Stimulated activated CD8-positive, alpha-beta memory T cell treated with anti-CD3 and anti-CD28 coated beads, Interleukin-15, amount 100 ng/mL, for 1 hour (primary cell): ENCODE results near the gene PGK2.
"Not testable (repeated sequence)": the region's sequence is repeated elsewhere in the genome, so short reads cannot be mapped to it uniquely, and the experiment has no call there.

Experiments used
- DNase-seq: peaks from one replicate; pipeline ENCODE4 v3.0.0-alpha.2; 2020; ENCODE audit warnings: low read depth

Gene PGK2

DNA sequence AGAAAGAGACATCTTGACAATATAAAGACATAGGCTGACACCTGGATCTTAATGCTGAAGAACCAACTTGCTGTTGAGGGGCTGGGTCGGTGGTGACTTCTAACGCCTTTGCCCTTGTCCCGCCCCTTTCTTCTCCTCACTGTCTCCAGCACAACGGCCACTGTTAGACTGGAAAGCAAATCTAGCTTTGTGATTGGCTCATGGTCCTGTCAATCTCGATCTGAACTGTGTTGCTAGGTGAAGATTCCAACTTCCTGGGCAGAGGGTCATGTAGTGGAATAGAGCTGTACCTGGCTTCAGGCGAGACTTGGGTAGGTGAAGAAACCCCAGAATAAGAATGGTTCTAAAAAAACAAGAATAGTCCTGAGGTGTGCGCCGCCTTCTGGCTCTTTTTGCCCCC, at the start of gene PGK2:
PGK2 (minus strand) TSS at position 110 of the 400 bp plus-strand sequence; CDS start at position 12, 98 bp downstream.
- DNase-seq: no peak

DNA sequence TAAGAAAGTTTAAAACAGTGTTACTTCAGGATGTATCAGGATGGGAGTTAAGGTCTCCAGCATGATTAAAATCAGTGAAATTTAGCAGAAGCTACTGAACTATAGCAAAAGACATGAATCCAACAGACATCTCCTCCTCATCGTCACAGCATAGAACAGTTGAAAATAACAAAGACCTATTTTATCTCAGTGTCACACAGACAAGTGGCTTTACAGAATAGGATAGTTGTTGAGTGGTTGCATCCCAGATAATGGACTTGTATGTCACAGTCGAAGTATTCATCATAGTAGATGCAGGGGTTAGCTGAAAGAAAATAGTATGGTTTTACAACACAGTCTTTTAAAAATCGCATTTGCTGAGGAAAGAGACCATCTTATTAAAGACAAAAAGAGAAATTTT, 48.1 kb upstream of the PGK2 start:
- no peak for DNase-seq

DNA sequence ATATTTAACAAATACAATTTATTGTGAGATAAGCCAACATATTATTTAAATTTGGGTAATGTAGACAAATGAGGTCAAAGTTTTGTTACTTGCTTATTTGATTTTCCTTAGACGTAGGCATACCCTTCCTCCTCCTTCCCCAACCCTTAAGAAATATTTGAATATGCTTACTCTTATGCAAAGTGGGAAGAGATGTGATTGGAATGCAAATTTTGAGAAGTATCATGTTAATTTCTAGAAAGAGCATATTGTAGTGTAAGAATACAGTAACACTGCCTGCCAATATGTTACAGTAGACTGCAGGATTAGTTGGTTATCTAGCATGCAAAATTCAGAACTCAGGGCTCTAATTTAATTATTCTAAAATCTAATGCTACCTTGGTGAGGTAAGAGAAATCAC, 46.3 kb upstream of the PGK2 start:
- DNase-seq: no peak

DNA sequence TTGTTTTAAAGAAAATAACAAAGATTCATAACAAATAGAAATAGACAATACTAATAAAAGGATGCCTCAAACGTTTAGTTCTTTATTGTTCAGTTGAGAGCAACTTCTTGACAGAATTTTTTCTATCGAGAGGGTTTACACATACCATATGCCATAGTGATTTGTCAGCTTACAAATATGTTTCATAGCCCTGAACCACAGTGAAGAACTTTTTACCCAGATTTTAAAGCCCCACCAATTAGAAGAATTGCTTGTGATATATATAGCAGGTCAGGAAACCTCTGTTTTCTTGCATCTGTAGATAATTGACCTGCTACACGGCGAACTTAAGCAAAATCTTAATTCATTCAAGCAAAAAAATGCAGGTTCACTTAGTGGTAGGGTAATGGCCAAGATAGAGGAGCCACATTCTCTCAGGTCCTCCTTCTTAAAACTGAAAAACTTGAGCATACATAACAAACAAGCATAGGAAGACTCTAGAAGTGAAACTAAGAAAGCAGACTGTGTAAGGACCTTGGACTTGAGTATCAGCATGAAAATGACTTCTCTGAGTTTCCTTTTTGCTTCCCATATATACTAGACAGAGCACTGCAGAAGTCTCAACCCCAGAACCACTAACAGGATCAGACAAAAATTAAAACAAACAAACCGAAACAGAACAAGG, 39.8 kb upstream of the PGK2 start:
- DNase-seq: no peak

GRCh38 chr6:49815166-49815565, 28.1 kb upstream of the PGK2 start:
- no peak for DNase-seq

DNA sequence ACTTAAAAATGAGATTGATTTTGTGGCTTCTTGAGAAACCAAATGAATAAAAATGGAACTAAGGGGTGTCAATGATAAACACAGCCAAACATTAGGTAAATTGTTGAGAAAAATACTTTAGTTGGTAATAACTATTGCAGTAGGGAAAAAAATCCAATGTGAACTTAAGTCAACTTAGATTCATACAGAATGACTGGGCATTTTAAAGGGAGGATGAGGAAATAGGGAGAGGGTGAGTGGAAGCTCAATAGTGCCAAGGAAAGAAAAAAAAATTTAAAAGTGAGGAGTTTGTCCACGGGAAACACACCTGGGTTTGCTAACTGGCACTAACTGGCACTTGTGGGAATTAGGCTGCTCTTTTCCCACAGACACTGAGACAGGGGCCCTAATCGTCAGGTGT, 26.2 kb upstream of the PGK2 start:
- DNase-seq: no peak

DNA sequence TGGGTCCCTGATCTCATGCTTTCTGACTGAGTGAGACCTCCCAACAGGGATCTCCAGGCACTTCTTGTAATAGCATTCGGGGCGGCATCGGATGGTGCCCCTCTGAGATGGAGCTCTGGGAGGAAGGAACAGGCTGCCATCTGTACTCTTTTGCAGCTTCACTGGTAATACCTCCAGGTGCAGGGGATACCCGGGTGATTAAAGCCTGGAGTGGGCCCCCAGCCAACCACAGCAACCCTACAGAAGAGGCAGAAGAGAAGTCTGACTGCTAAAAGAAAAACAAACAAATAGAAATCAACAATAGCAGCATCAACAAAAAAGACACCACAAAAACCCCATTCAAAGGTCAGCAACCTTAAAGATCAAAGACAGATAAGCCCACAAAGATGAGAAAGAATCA, 19.1 kb upstream of the PGK2 start:
- DNase-seq: no peak

DNA sequence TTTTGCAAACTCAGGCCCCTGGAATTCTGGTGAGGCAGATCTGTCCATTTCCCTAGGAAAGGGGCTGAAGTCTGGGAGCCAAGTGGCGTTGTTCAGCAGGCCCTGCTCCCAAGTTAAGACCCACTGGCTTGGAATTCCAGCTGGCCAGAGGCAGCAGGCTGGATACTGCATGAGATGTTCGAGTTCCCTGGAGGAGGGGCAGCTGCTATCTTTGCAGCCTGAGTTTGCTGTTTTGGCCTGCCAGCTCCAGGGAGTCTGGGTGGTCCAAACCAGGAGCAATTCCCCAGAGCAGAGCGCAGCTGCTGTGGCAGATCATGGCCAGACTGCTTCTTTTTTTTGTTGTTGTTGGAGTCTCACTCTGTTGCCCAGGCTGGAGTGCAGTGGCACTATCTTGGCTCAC, 18.2 kb upstream of the PGK2 start:
- DNase-seq: no peak

DNA sequence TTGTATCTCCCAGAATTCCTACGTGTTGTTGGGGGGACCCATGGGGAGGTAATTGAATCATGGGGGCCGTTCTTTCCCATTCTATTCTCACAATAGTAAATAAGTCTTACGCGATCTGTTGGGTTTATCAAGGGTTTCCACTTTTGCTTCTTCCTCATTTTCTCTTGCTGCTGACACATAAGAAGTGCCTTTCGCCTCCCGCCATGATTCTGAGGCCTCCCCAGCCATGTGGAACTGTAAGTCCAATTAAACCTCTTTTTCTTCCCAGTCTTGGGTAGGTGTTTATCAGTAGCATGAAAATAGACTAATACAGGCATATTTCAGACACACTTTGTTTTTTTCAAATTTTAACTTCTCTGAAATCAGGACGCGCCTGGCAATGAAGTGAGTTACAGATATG, 14.4 kb upstream of the PGK2 start:
- DNase-seq: no peak

GRCh38 chr6:49799090-49799489, 12.0 kb upstream of the PGK2 start:
- no peak for DNase-seq

- DNase-seq: not testable (repeated sequence)
These were observed 9.9 kb upstream of the PGK2 start for GRCh38 chr6:49796842-49797455.

DNA sequence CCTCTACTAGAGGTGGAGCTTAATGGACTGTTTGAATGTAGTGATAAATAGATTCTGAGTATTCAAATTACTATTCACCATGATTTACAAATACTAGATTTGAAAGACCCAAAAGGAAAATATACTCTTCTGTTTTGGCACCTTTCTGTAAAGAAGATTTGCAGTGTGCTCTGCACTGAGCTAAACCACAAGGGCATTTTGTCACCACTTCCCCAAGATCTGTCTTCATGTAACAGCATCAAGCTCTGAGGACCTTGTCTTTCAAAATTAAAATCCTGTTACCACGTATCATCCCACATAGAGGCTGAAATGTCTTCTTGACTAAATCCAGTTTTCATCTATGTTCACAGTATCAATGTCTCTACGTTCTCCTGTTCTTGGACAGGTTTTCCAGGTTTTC, 3.3 kb upstream of the PGK2 start:
- no peak for DNase-seq

DNA sequence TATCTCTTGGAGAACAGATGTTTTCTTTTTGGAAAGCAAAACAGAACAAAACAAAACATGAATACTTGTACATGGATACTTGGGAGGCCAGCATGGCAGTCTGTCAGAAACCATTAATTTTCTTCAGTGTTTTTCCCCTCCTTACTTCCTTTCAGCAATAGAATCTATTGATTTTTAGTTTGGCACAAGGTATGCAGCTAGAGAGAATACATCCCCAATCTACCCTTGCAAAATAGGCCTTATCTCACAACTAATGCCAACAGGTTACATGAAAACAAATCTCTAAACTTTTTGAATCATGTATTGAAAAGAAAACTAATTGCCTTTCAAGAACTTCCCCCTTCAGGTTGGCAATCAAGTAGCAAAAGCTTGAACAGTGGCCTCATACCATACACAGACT, 2.8 kb downstream of the PGK2 start:
- no peak for DNase-seq

DNA sequence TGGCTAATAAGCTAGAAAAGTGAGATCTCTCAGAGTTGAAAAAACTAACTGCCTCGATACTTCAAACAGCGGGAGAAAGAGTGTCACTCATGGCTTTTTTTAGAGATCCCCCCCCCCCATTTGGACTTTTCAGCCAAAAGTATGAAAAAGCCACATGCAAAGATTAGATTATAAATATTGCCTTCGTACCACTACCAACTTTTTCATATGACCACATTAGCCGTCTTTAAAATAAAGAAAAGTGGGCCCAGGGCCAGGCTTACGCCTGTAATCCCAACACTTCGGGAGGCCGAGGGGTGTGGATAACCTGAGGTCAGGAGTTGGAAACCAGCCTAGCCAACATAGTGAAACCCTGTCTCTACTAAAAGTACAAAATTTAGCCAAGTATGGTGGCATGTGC, 4.4 kb downstream of the PGK2 start:
- no peak for DNase-seq

GRCh38 chr6:49782293-49782692, 4.8 kb downstream of the PGK2 start:
- no peak for DNase-seq

DNA sequence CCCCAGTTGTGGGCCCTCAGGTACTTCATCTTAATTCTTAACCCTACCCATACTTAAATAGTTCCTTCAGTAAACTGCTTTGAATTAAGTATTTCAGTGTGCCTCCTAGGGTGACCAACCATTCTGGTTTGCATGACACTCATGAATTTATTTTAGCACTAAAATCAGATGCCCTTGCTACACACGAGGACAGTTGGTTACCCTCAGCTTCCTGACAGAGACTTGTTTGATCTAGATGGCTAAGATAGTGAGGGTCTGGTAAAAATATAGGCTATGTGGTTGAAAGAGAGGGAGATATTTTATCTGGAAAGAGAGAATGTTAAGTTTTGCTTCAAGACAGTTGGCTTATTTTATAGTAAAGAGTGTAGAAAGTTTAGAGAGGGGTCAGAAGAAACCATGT, 10.6 kb downstream of the PGK2 start:
- no peak for DNase-seq

- no peak for DNase-seq
These were observed 12.0 kb downstream of the PGK2 start for GRCh38 chr6:49775043-49775442.

- no peak for DNase-seq
These were observed 14.8 kb downstream of the PGK2 start for GRCh38 chr6:49772285-49772684.

DNA sequence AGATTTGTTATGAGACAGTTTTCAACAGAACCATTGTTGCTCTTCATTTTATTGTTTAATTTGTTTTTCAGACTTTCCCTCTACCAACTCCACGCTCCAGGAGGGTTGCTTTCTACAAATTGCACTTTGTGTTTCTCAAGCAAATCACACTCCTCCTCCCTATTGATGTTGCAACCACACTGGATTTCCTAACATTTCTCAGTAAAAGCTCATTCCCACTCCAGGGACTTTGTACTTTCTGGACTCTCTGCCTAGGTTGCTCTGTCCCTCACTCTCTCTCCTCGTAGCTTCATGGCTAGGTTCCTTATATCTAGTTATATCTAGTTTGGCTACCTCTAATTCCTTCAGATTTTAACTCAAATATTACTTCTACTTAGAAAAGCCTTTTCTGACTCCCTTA, 20.3 kb downstream of the PGK2 start:
- DNase-seq: no peak

DNA sequence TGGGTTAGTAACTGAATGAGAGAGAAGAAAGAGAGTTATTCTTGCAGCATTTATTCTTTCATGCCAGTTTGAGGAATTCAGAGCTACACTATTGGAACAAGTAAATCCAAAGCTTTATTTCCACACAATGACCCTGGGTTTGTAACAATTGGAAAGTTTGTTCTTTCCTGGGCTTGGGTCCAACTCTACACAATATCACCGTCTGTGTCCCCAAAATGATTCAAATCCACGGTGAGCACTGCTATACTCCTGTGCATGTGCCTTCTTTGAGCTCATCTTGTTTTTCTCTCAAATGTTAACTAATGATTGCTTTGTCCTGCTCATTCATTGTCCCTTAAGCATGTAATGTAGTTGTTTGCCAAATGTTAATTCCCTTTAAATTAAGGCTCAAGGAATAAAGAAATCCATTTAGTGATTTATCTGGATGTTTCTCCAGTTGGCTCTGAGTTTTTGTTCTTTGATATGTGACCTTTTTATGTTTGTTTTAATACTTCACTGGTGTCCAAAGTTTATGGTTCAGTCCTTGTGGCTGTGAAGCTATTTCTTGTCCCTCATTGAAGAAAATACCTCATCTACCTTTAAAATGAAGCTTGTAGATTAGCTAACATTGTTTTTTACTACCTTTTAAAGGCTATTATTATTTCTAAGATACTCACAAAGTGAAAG, 22.4 kb downstream of the PGK2 start:
- no peak for DNase-seq

DNA sequence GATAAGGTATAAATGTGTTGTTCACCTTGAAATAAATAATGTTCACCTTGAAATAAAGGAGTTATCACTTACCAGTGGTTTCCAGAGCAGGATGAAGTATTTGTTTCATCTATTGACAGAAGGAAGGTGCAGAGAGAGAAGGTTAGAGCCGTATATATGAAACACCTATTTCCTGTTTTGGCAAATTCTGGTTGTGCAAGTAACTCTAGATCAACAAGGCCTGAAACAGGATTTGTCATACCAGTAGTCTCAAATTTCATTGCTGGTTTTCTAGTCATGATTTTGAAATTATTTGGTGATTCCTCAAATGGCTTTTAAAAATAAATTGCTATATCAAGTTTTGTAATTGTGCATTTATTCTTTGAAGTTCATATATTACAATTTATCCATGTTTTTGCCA, 42.8 kb downstream of the PGK2 start, which contains the start of gene CRISP3:
CRISP3 (minus strand) TSS at position 130 of the 400 bp plus-strand sequence; CDS start at position 109, 21 bp downstream.
- no peak for DNase-seq

DNA sequence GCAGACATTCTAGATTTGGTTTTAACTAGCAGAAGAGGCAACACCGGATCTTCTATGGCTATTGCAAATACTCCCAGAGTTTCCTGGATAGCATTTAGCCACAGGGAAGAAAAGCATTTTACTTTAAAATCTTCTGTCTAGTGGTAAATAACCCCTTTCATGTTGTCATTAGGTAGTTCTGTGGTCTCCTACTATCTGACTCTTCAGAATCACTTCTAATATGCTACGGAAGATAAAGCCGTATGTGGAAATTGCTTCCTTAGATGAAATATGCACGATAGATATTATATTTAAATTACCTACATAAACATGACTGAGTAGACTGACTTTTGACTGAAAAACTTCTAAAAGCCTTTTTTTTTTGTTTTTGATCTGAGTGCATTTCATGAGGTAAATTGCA, 43.7 kb downstream of the PGK2 start:
- no peak for DNase-seq

DNA sequence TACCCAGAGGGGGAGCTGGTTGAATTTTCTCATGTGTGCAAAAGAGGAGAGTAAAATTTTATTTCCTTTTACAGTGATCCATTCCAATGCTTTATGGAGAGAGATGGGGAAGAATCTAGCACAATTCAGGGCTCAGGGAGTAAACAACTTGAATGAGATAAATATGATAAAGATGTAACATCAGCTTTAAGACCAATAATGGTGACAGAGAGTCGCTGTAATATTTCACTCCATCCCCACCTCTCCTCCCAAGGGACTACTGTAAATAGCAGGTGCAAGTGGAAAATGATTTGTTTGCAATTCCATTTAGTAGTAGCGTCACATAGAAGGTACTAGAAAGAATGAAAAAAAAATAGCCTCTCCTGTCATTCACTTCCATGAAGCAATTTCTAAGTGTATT, 47.7 kb downstream of the PGK2 start:
- DNase-seq: no peak
